Stimulated activated naive CD8-positive, alpha-beta T cell treated with anti-CD3 and anti-CD28 coated beads, Interleukin-15, Interleukin-2, amounts not matched to agents 100 ng/mL and 50 ng/mL, for 24 hours (primary cell): ENCODE measurements around the gene ACTL8.

ENCODE experiments used
- H3K27ac Mint-ChIP-seq: one replicate; pipeline ENCODE4 v1.8.0; 2021; ENCODE audit warnings: mild to moderate bottlenecking, mixed read lengths
- H3K27me3 Mint-ChIP-seq: one replicate; pipeline ENCODE4 v1.8.0; 2021; ENCODE audit warnings: mixed read lengths
- H3K36me3 Mint-ChIP-seq: one replicate; pipeline ENCODE4 v1.8.0; 2021; ENCODE audit warnings: low read depth, mixed read lengths
- H3K4me1 Mint-ChIP-seq: one replicate; pipeline ENCODE4 v1.8.0; 2021; ENCODE audit warnings: low read depth, mixed read lengths
- H3K4me3 Mint-ChIP-seq: one replicate; pipeline ENCODE4 v1.8.0; 2021; ENCODE audit warnings: mild to moderate bottlenecking, mixed read lengths
- H3K9me3 Mint-ChIP-seq: one replicate; pipeline ENCODE4 v1.8.0; 2021; ENCODE audit warnings: mixed read lengths

The ACTL8 gene

GRCh38 chr1:17847111-17847510 is 92.0 kb downstream of the ACTL8 start:
- no peaks in the 10 kb centered on the region for H3K36me3 Mint-ChIP-seq
- H3K27me3 Mint-ChIP-seq, result no peaks in the 10 kb centered on the region
- no peak overlapping the region for H3K27ac Mint-ChIP-seq
- H3K4me3 Mint-ChIP-seq, result no peak overlapping the region
- peaks cover 3% of the 10 kb centered on the region for H3K9me3 Mint-ChIP-seq
- H3K4me1 Mint-ChIP-seq, result no peaks in the 10 kb centered on the region

GRCh38 chr1:17849216-17849615 is 94.1 kb downstream of the ACTL8 start:
- no peak overlapping the region for H3K27ac Mint-ChIP-seq
- H3K9me3 Mint-ChIP-seq, result peaks cover 3% of the 10 kb centered on the region
- H3K4me1 Mint-ChIP-seq, result no peaks in the 10 kb centered on the region
- H3K36me3 Mint-ChIP-seq, result no peaks in the 10 kb centered on the region
- H3K27me3 Mint-ChIP-seq, result no peaks in the 10 kb centered on the region
- no peak overlapping the region for H3K4me3 Mint-ChIP-seq

- Mint-ChIP-seq H3K27ac (no peak overlapping the region), H3K9me3 (peaks cover 3% of the 10 kb centered on the region), H3K4me3 (no peak overlapping the region), H3K27me3 (no peaks in the 10 kb centered on the region), H3K4me1 (no peaks in the 10 kb centered on the region), H3K36me3 (no peaks in the 10 kb centered on the region)
These were observed 95.9 kb downstream of the ACTL8 start for GRCh38 chr1:17851056-17851455.

GRCh38 chr1:17852383-17852782 is 97.2 kb downstream of the ACTL8 start:
- Mint-ChIP-seq H3K27me3 (no peaks in the 10 kb centered on the region), H3K36me3 (no peaks in the 10 kb centered on the region), H3K4me3 (no peak overlapping the region), H3K9me3 (peaks cover 3% of the 10 kb centered on the region), H3K27ac (no peak overlapping the region), H3K4me1 (no peaks in the 10 kb centered on the region)

GRCh38 chr1:17853241-17853935 is 98.3 kb downstream of the ACTL8 start:
- H3K4me1 Mint-ChIP-seq, result no peaks in the 10 kb centered on the region
- no peak overlapping the region for H3K27ac Mint-ChIP-seq
- no peak overlapping the region for H3K4me3 Mint-ChIP-seq
- H3K27me3 Mint-ChIP-seq, result no peaks in the 10 kb centered on the region
- H3K36me3 Mint-ChIP-seq, result no peaks in the 10 kb centered on the region
- H3K9me3 Mint-ChIP-seq, result peaks cover 3% of the 10 kb centered on the region

GRCh38 chr1:17856496-17857108 is 101.5 kb downstream of the ACTL8 start:
- Mint-ChIP-seq H3K9me3 (no peaks in the 10 kb centered on the region), H3K27ac (no peak overlapping the region), H3K4me3 (no peak overlapping the region), H3K36me3 (no peaks in the 10 kb centered on the region), H3K27me3 (no peaks in the 10 kb centered on the region), H3K4me1 (no peaks in the 10 kb centered on the region)

- Mint-ChIP-seq H3K9me3 (no peaks in the 10 kb centered on the region), H3K4me1 (no peaks in the 10 kb centered on the region), H3K4me3 (no peak overlapping the region), H3K27ac (no peak overlapping the region), H3K36me3 (no peaks in the 10 kb centered on the region), H3K27me3 (no peaks in the 10 kb centered on the region)
These were observed 102.0 kb downstream of the ACTL8 start for GRCh38 chr1:17857109-17857499.

- no peak overlapping the region for H3K27ac Mint-ChIP-seq
These were observed 102.9 kb downstream of the ACTL8 start for GRCh38 chr1:17857996-17858395.

GRCh38 chr1:17860812-17861211 is 105.7 kb downstream of the ACTL8 start:
- Mint-ChIP-seq H3K27me3 (no peaks in the 10 kb centered on the region), H3K36me3 (no peaks in the 10 kb centered on the region), H3K9me3 (no peaks in the 10 kb centered on the region), H3K27ac (no peak overlapping the region), H3K4me1 (no peaks in the 10 kb centered on the region), H3K4me3 (no peak overlapping the region)

More at GRCh38 chr1:17857996-17858395, 102.9 kb downstream of the ACTL8 start:
- H3K4me1 Mint-ChIP-seq, result no peaks in the 10 kb centered on the region
- H3K4me3 Mint-ChIP-seq, result no peak overlapping the region
- no peaks in the 10 kb centered on the region for H3K27me3 Mint-ChIP-seq
- H3K9me3 Mint-ChIP-seq, result no peaks in the 10 kb centered on the region
- H3K36me3 Mint-ChIP-seq, result no peaks in the 10 kb centered on the region

- Mint-ChIP-seq H3K9me3 (no peaks in the 10 kb centered on the region), H3K27me3 (no peaks in the 10 kb centered on the region), H3K4me1 (no peaks in the 10 kb centered on the region), H3K36me3 (no peaks in the 10 kb centered on the region), H3K4me3 (no peak overlapping the region), H3K27ac (no peak overlapping the region)
These were observed 106.6 kb downstream of the ACTL8 start for GRCh38 chr1:17861685-17862084.

- Mint-ChIP-seq H3K4me1 (no peaks in the 10 kb centered on the region), H3K27ac (no peak overlapping the region)
These were observed 107.0 kb downstream of the ACTL8 start for GRCh38 chr1:17862121-17862520.

GRCh38 chr1:17865912-17866739 is 111.0 kb downstream of the ACTL8 start:
- H3K27me3 Mint-ChIP-seq, result peaks cover 4% of the 10 kb centered on the region
- no peaks in the 10 kb centered on the region for H3K36me3 Mint-ChIP-seq
- H3K9me3 Mint-ChIP-seq, result peaks cover 3% of the 10 kb centered on the region
- no peaks in the 10 kb centered on the region for H3K4me1 Mint-ChIP-seq
- no peak overlapping the region for H3K4me3 Mint-ChIP-seq
- H3K27ac Mint-ChIP-seq, result no peak overlapping the region

More at GRCh38 chr1:17862121-17862520, 107.0 kb downstream of the ACTL8 start:
- Mint-ChIP-seq H3K27me3 (no peaks in the 10 kb centered on the region), H3K4me3 (no peak overlapping the region), H3K9me3 (no peaks in the 10 kb centered on the region), H3K36me3 (no peaks in the 10 kb centered on the region)

- Mint-ChIP-seq H3K27me3 (peaks cover 4% of the 10 kb centered on the region), H3K9me3 (peaks cover 3% of the 10 kb centered on the region), H3K36me3 (no peaks in the 10 kb centered on the region), H3K4me3 (no peak overlapping the region), H3K27ac (no peak overlapping the region), H3K4me1 (no peaks in the 10 kb centered on the region)
These were observed 111.6 kb downstream of the ACTL8 start for GRCh38 chr1:17866740-17867029.

- no peaks in the 10 kb centered on the region for H3K36me3 Mint-ChIP-seq
- peaks cover 3% of the 10 kb centered on the region for H3K9me3 Mint-ChIP-seq
- H3K4me1 Mint-ChIP-seq, result no peaks in the 10 kb centered on the region
- no peak overlapping the region for H3K4me3 Mint-ChIP-seq
- H3K27me3 Mint-ChIP-seq, result peaks cover 4% of the 10 kb centered on the region
- H3K27ac Mint-ChIP-seq, result no peak overlapping the region
These were observed 112.3 kb downstream of the ACTL8 start for GRCh38 chr1:17867470-17867869.

- Mint-ChIP-seq H3K4me3 (no peak overlapping the region), H3K27ac (no peak overlapping the region), H3K4me1 (no peaks in the 10 kb centered on the region), H3K9me3 (peaks cover 3% of the 10 kb centered on the region), H3K27me3 (peaks cover 4% of the 10 kb centered on the region), H3K36me3 (no peaks in the 10 kb centered on the region)
These were observed 114.7 kb downstream of the ACTL8 start for GRCh38 chr1:17869815-17870214.
